ENCODE results near the gene REXO5.

REXO5 gene

GRCh38 chr16:20821682-20822081, 15.4 kb downstream of the REXO5 start:
- H3K27me3 Mint-ChIP-seq = no peaks in the 10 kb centered on the region
- no peak overlapping the region for H3K4me3 Mint-ChIP-seq
- no peak for ATAC-seq
- H3K27ac Mint-ChIP-seq = peak overlapping the region in 1 of 2 donors; percentile 72
- peaks cover 17% of the 10 kb centered on the region for H3K4me1 Mint-ChIP-seq
- no peaks in the 10 kb centered on the region for H3K9me3 Mint-ChIP-seq
- DNase-seq = no peak

DNA sequence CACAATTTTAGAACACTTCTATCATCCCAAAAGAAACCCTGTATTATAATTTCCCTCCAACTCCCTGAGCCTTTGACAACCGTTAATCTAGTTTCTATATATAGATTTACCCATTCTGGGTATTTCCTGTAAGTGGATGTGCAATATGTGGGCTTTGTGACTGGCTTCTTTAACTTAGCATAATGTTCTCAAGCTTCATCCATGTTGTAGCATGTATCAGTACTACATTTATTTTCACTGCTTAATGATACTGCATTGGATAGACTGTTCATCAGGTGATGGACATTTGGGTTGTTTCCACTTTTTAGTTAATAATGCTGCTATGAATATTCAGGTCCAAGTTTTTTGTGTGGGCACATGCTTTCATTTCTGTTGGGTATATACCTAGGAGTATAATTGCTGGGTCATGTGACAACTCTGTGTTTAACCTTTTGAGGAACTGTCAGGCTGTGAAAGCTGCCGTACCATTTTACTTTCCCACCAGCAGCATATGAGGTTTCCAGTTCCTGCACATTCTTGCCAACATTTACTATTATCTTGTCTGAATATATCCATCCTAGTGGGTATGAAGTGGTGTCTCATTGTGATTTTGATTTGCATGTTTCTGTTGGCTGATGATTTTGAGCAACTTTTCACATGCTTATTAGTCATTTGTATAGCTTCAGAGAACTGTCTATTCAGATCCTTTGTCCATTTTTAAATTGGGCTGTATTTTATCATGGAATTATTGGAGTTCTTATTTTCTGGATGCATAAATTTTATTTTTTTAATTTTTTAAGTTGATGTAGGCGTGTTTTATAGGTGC, 16.4 kb downstream of the REXO5 start:
- Mint-ChIP-seq H3K4me1 (peaks cover 17% of the 10 kb centered on the region), H3K4me3 (no peak overlapping the region), H3K27ac (peak overlapping the region in 1 of 2 donors; percentile 53), H3K27me3 (no peaks in the 10 kb centered on the region), H3K9me3 (no peaks in the 10 kb centered on the region)
- no peak for ATAC-seq
- no peak for DNase-seq

DNA sequence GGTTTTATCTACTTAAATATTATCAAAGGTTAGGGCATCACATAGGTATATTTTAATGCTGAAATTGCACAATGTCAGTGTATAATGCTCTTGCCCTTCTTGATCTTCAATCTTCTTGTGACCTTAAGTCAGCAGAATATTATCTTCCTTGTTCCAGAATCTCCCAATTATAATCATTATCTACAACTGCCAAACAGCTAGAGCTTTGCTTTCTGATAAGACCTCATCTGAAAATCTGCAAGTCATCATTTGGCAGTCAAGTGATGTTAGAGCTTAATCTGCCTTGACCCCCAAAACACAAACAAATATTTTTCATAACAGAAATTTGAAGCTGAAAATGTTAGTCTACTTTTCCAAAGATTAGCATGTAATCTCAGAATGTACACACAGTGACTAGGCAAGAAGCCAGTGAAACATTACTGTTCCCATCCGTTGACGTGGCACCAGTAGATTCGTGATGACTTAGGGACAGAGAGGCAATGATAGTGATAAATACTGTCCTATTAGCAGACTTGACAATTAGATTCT, 19.8 kb downstream of the REXO5 start:
- Mint-ChIP-seq H3K27ac (no peak overlapping the region), H3K4me1 (peaks cover 17% of the 10 kb centered on the region), H3K27me3 (no peaks in the 10 kb centered on the region), H3K9me3 (no peaks in the 10 kb centered on the region), H3K4me3 (no peak overlapping the region)
- ATAC-seq (no peak), DNase-seq (no peak)

DNA sequence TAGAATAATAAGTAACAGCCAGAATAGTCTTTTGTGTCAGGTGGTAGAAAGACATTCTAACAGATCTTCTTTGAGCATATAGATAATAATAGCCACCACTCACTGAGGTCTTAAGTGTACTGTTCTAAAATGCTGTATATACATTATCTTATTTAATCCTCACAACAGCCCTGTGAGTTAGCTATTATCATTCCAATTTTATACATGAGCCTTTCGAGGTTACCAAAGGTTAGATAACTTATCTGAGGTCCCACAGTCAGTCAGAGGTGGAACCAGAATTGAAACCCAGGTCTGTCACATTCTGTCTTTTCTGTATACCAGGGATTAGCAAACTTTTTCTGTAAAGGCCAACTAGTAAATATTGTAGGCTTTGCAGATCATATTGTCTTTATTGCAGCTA, 23.2 kb downstream of the REXO5 start:
- no peaks in the 10 kb centered on the region for H3K27me3 Mint-ChIP-seq
- peaks cover 3 to 4% of the 10 kb centered on the region in 2 donors for H3K9me3 Mint-ChIP-seq
- no peak overlapping the region for H3K27ac Mint-ChIP-seq
- DNase-seq (no peak), ATAC-seq (no peak)
- H3K4me1 Mint-ChIP-seq = no peaks in the 10 kb centered on the region
- H3K4me3 Mint-ChIP-seq = no peak overlapping the region

DNA sequence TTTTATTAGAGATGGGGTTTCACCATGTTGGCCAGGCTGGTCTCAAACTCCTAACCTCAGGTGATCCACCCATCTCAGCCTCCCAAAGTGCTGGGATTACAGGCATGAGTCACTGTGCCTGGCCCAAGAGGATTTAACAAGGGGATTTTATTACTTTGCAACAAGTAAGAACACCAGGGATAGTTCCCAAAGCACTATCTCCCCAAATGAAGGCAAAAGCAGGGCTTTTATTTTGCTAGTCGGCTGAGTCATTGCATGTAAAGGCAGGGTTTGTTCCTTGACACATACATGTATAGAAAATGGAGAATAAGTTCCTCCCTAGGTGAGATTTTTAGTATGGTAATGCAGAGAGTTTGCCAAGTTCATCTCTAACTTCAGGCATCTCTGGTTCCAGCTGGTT, 24.0 kb downstream of the REXO5 start:
- H3K27ac Mint-ChIP-seq = no peak overlapping the region
- no peak overlapping the region for H3K4me3 Mint-ChIP-seq
- ATAC-seq = no peak
- no peaks in the 10 kb centered on the region for H3K4me1 Mint-ChIP-seq
- no peak for DNase-seq
- no peaks in the 10 kb centered on the region for H3K27me3 Mint-ChIP-seq
- H3K9me3 Mint-ChIP-seq = peaks cover 4 to 12% of the 10 kb centered on the region in 2 donors

- ATAC-seq (no peak), DNase-seq (no peak)
- H3K9me3 Mint-ChIP-seq = peaks cover 12 to 14% of the 10 kb centered on the region in 2 donors
- H3K4me1 Mint-ChIP-seq = no peaks in the 10 kb centered on the region
- no peaks in the 10 kb centered on the region for H3K27me3 Mint-ChIP-seq
- H3K27ac Mint-ChIP-seq = no peak overlapping the region
- no peak overlapping the region for H3K4me3 Mint-ChIP-seq
These were observed 26.8 kb downstream of the REXO5 start for GRCh38 chr16:20833086-20833485.

DNA sequence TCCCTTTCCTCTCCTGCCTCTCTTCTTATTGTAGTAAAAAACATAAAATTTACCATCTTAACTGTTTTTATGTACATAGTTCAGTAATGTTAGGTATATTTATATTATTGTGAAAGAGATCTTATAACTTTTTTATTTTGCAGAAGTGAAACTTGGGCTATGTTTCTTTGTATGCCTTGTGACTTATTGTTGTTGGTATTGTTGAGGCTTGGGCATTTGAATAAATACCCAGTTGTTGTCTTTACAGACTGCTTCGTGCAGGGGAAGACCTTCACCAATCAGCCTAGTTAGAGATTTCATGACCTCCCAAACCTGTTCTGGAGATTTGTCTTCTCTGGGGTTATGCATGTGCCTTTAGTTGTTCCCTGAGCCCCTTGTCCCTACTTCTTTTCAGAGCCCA, 31.9 kb downstream of the REXO5 start:
- H3K4me1 Mint-ChIP-seq = peaks cover 7% of the 10 kb centered on the region
- H3K4me3 Mint-ChIP-seq = no peak overlapping the region
- ATAC-seq = no peak
- no peaks in the 10 kb centered on the region for H3K27me3 Mint-ChIP-seq
- H3K27ac Mint-ChIP-seq = no peak overlapping the region
- DNase-seq = no peak
- H3K9me3 Mint-ChIP-seq = peaks cover 12 to 14% of the 10 kb centered on the region in 2 donors

DNA sequence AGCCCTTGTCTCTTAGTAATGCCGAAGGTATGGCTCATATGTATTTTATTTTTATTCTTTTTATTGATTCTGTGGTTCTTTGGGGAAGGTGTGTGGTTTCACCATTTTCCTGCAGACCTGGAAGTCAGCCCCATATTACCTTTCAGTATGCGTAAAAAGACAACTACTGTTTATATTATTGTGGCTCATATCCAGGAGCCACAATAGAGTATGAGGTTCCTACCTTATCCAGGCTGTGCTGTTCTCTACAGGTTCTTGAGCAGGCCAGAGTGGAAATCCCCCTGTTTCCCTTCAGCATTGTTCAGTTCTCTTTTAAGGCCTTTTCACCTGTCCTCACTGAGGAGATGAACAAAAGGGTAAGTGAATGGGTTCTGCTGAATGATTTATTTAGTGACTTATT, 33.2 kb downstream of the REXO5 start:
- no peaks in the 10 kb centered on the region for H3K27me3 Mint-ChIP-seq
- DNase-seq (no peak), ATAC-seq (peak; percentile 50)
- no peak overlapping the region for H3K27ac Mint-ChIP-seq
- H3K9me3 Mint-ChIP-seq = peaks cover 9 to 11% of the 10 kb centered on the region in 2 donors
- peaks cover 15% of the 10 kb centered on the region for H3K4me1 Mint-ChIP-seq
- no peak overlapping the region for H3K4me3 Mint-ChIP-seq

GRCh38 chr16:20844054-20844453, 37.7 kb downstream of the REXO5 start:
- Mint-ChIP-seq H3K4me1 (peaks cover 25% of the 10 kb centered on the region), H3K27me3 (no peaks in the 10 kb centered on the region), H3K27ac (peak overlapping the region in 1 of 2 donors; percentile 4), H3K9me3 (no peaks in the 10 kb centered on the region), H3K4me3 (peak overlapping the region; percentile 1 to 39)
- peak; percentile 61 for ATAC-seq
- no peak for DNase-seq

GRCh38 chr16:20844588-20844987, 38.3 kb downstream of the REXO5 start:
- ATAC-seq (peak; percentile 75), DNase-seq (no peak)
- H3K4me1 Mint-ChIP-seq = peaks cover 20% of the 10 kb centered on the region
- peak overlapping the region; percentile 4 to 77 for H3K27ac Mint-ChIP-seq
- H3K4me3 Mint-ChIP-seq = peak overlapping the region in 1 of 2 donors; percentile 2
- H3K27me3 Mint-ChIP-seq = no peaks in the 10 kb centered on the region
- no peaks in the 10 kb centered on the region for H3K9me3 Mint-ChIP-seq

- no peak for ATAC-seq
- no peak for DNase-seq
- no peak overlapping the region for H3K4me3 Mint-ChIP-seq
- H3K27ac Mint-ChIP-seq = no peak overlapping the region
- peaks cover 27% of the 10 kb centered on the region for H3K4me1 Mint-ChIP-seq
- H3K27me3 Mint-ChIP-seq = no peaks in the 10 kb centered on the region
- H3K9me3 Mint-ChIP-seq = no peaks in the 10 kb centered on the region
These were observed 39.7 kb downstream of the REXO5 start for GRCh38 chr16:20846030-20846429.

- no peak for DNase-seq
- no peaks in the 10 kb centered on the region for H3K27me3 Mint-ChIP-seq
- H3K4me1 Mint-ChIP-seq = peaks cover 27% of the 10 kb centered on the region
- H3K9me3 Mint-ChIP-seq = no peaks in the 10 kb centered on the region
- ATAC-seq = no peak
- H3K4me3 Mint-ChIP-seq = no peak overlapping the region
- H3K27ac Mint-ChIP-seq = no peak overlapping the region
These were observed 40.2 kb downstream of the REXO5 start for GRCh38 chr16:20846551-20846950.

DNA sequence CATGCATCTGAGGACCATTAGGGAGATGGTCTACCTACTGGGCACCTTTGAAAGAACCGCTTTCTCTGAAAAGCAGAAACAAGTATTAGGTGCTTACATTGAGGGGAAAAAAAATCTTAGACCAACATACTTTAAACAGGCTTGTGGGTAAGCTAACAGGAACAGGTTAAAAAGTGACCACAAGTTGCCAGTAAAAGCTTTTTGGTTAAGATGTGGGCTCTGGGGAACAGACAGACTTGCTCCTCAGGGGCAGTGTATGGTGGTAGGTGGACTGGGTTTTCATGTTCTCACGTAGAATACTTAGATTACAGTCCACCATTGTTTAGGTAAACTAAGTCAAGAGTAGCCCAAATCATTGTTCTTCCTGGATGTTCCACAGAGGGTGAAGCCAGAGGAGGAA, 41.2 kb downstream of the REXO5 start:
- no peaks in the 10 kb centered on the region for H3K27me3 Mint-ChIP-seq
- peaks cover 27% of the 10 kb centered on the region for H3K4me1 Mint-ChIP-seq
- H3K27ac Mint-ChIP-seq = no peak overlapping the region
- H3K4me3 Mint-ChIP-seq = no peak overlapping the region
- ATAC-seq (peak; percentile 29), DNase-seq (no peak)
- H3K9me3 Mint-ChIP-seq = no peaks in the 10 kb centered on the region

DNA sequence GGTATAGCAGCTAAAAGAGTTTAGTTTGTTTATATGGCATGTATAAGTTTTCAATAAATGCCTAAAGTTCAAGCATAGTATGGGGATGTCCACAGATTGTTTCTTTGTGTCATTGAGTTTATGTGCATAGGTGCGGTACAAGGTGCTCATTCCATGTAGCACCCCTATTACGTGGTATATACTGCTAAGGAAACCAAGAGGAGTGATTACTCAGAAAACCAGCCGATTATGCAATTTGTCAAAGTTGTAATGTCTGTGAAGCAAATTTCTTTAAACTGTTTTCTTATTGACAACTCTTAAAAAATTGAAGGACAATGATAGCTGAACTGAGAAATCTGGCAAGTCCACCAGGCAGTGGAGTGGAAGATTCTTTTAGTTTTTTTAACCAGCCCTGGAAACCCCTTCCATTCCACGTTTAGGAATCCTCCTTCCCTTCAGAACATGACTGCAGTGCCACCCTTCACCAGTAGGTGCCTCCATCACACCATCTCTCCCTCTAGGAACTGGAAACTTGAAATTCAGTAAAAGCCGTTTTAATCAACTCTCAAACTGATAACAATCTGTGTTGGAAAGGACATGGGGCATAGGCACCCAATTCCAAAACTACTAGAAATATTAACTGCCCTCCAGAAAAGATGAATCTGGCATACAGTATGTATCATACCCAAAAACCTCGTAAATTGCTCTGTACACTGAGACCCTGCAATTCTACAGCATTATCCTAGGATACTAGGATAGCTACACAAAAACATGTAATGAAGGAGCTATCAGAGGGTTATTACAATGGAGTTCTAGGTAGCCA, 43.5 kb downstream of the REXO5 start:
- no peaks in the 10 kb centered on the region for H3K9me3 Mint-ChIP-seq
- H3K4me1 Mint-ChIP-seq = peaks cover 15% of the 10 kb centered on the region
- DNase-seq = peak; percentile 45 to 50
- H3K27me3 Mint-ChIP-seq = no peaks in the 10 kb centered on the region
- H3K27ac Mint-ChIP-seq = peak overlapping the region in 1 of 2 donors; percentile 9
- no peak overlapping the region for H3K4me3 Mint-ChIP-seq
- no peak for ATAC-seq

DNA sequence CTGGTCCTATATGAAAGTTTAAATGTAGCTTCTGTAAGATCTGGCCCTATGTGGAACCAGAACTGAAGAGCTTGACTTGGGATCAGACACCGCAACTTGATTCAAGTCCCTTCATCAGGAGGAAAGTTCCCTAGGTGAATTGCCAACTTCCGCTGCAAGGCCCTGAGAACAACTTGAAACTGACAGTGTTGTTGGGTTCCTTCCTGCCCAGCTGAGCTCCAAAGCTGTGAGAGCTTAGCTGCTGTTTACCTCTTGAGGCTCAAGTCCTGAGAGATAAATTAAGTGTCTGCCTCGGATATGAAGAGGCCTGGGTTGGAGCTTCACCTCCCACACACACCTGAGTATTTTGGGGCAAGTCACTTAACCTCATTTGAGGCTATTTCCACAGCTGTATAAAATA, 44.7 kb downstream of the REXO5 start:
- H3K4me1 Mint-ChIP-seq = peaks cover 8% of the 10 kb centered on the region
- ATAC-seq (no peak), DNase-seq (no peak)
- H3K27ac Mint-ChIP-seq = no peak overlapping the region
- H3K9me3 Mint-ChIP-seq = no peaks in the 10 kb centered on the region
- H3K27me3 Mint-ChIP-seq = no peaks in the 10 kb centered on the region
- H3K4me3 Mint-ChIP-seq = no peak overlapping the region

DNA sequence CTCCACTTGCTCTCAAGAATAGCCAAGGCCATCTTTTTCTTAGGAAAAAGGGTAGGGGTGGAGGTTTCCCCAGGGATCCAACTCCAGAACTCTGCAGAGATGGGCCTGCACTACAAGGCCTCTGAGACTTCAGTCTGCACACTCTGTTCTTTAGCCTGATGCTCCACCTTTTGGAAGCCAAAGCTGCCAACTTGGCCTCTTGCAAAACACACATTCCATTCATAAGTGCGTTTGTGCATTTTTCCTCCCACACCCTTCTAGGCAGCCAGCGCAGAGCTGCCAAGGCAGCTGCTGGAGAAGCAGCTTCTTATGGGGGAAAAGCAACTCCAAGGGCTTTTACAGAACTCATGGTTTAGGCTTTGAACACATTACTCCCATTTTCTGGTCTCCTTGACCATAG, 45.3 kb downstream of the REXO5 start:
- no peak overlapping the region for H3K4me3 Mint-ChIP-seq
- H3K27me3 Mint-ChIP-seq = no peaks in the 10 kb centered on the region
- no peaks in the 10 kb centered on the region for H3K9me3 Mint-ChIP-seq
- peaks cover 8% of the 10 kb centered on the region for H3K4me1 Mint-ChIP-seq
- H3K27ac Mint-ChIP-seq = no peak overlapping the region
- ATAC-seq = no peak
- no peak for DNase-seq

All from stimulated activated naive CD8-positive, alpha-beta T cell treated with anti-CD3 and anti-CD28 coated beads, Interleukin-15, amount 100 ng/mL, for 72 hours (primary cell).